Astrocyte (in vitro differentiated cells and primary cell): ENCODE data around the gene HTR3A.

Source experiments
- EZH2 ChIP-seq: IDR thresholded peaks from 2 replicates; pipeline ENCODE4 v1.6.1; 2012; ENCODE audit warnings: mild to moderate bottlenecking, low read length, inconsistent platforms; ENCODE audit not compliant: insufficient read depth
- TF ChIP-seq, protein P1 (sequence below): IDR thresholded peaks from 2 replicates; pipeline ENCODE4 v1.5.1; 2011; ENCODE audit warnings: low read depth, mild to moderate bottlenecking, inconsistent platforms, low read length, moderate library complexity; ENCODE audit not compliant: insufficient read depth

DNA sequence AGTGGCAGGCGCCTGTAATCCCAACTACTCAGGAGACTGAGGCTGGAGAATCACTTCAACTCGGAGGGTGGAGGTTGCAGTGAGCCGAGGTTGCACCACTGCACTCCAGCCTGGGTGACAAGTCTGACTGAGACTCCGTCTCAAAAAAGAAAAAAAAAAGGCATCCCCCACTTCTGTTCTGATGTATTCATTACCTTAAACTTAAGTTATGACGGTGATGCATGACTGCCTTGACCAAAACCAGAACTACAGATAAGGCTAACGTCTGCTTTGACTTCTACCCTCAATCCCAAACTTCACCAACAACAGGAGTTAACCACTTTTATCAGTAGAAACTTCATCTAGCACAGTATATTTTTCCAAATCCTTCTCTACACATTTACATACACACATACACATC lies 9.9 kb downstream of the HTR3A start:
- TF ChIP-seq, protein P1, sequence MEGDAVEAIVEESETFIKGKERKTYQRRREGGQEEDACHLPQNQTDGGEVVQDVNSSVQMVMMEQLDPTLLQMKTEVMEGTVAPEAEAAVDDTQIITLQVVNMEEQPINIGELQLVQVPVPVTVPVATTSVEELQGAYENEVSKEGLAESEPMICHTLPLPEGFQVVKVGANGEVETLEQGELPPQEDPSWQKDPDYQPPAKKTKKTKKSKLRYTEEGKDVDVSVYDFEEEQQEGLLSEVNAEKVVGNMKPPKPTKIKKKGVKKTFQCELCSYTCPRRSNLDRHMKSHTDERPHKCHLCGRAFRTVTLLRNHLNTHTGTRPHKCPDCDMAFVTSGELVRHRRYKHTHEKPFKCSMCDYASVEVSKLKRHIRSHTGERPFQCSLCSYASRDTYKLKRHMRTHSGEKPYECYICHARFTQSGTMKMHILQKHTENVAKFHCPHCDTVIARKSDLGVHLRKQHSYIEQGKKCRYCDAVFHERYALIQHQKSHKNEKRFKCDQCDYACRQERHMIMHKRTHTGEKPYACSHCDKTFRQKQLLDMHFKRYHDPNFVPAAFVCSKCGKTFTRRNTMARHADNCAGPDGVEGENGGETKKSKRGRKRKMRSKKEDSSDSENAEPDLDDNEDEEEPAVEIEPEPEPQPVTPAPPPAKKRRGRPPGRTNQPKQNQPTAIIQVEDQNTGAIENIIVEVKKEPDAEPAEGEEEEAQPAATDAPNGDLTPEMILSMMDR: no peak
- no peak for TF ChIP-seq EZH2
